Kidney (tissue), 14 donors: ENCODE data around the gene ARHGAP22. TPM values are rescaled to one million over a fixed set of nuclear protein-coding genes. Genes with fewer than 3 reads are reported as not detected.

ENCODE experiments used
- DNase-seq, 5 donors: peaks; one replicate each; pipeline ENCODE4 v3.0.0-alpha.2; 2013 to 2020
- FAIRE-seq: peaks from 2 replicates; lab custom pipeline; 2012; peaks lifted over from hg19 to GRCh38; lab: Jason Lieb, UNC
- H3K27ac ChIP-seq, 2 donors: one replicate each; pipeline ENCODE4 v1.7.0; 2013; ENCODE audit warnings: low read depth in 2 of 2, low read length in 2 of 2, inconsistent platforms in 1 of 2
- H3K27me3 ChIP-seq: one replicate; pipeline ENCODE4 v1.7.1; 2013; ENCODE audit warnings: low read length, inconsistent platforms; ENCODE audit not compliant: control insufficient read depth, insufficient read depth
- H3K36me3 ChIP-seq, 3 donors: one replicate each; pipeline versions ENCODE4 v1.7.0 to v1.7.1; 2013; ENCODE audit warnings: low read length in 3 of 3, control low read depth in 1 of 3, inconsistent platforms in 1 of 3; ENCODE audit not compliant: insufficient read depth in 3 of 3, control insufficient read depth in 2 of 3
- H3K4me1 ChIP-seq, 3 donors: one replicate each; pipeline versions ENCODE4 v1.7.0 to v1.7.1; 2013; ENCODE audit warnings: low read length in 3 of 3, inconsistent platforms in 1 of 3, low read depth in 1 of 3; ENCODE audit not compliant: control insufficient read depth in 2 of 3, insufficient read depth in 2 of 3
- H3K4me3 ChIP-seq, 3 donors: one replicate each; pipeline versions ENCODE4 v1.7.0 to v1.8.1; 2013; ENCODE audit warnings: low read length in 3 of 3, control low read depth in 1 of 3, inconsistent platforms in 1 of 3
- H3K9ac ChIP-seq, 3 donors: one replicate each; pipeline versions ENCODE4 v1.7.0 to v1.7.1; 2013; ENCODE audit warnings: low read length in 3 of 3, control low read depth in 1 of 3, inconsistent platforms in 1 of 3
- H3K9me3 ChIP-seq, 3 donors: one replicate each; pipeline versions ENCODE4 v1.7.0 to v1.7.1; 2013; ENCODE audit warnings: low read length in 3 of 3, control low read depth in 1 of 3, inconsistent platforms in 1 of 3; ENCODE audit not compliant: control insufficient read depth in 2 of 3, insufficient read depth in 1 of 3
- intact Hi-C: fragments of 100-400 bp; cut with DNase I; formaldehyde crosslinking; loops from one replicate; pipeline ENCODE4 v1.11.1; 2022
- polyA plus RNA-seq: library from polyadenylated mRNA; stranded (reverse); fragments of 350-450 nt; fragmentation: Illumina TruSeq; extraction: RNeasy Lipid Tissue Mini Kit (QIAGEN cat#74804); gene quantifications from one replicate; pipeline ENCODE4 v1.2.3, GENCODE V29; 2014; ENCODE audit warnings: low read depth, low replicate concordance; ENCODE audit not compliant: insufficient read depth
- total RNA-seq: library from RNA; stranded (reverse); fragmentation: NEBNext Ultra II Directional; extraction: Animal tissue kit (Norgen Biotek cat#: 25700); gene quantifications from one replicate; pipeline ENCODE4 v1.2.1, GENCODE V29; 2021
- TF ChIP-seq, protein P1 (sequence below): IDR thresholded peaks from 3 replicates; pipeline ENCODE4 v1.5.1; 2012; ENCODE audit warnings: mild to moderate bottlenecking, moderate library complexity, borderline replicate concordance; ENCODE audit not compliant: insufficient read depth; ENCODE audit errors: extremely low read depth
- donor health status: control.
- donor health status: control.
- donor health status: control.
- donor health status: control.
- donor health status: control.
- donor health status: DM: yes; HTN: yes; CAD: no.
- donor health status: Normal renal cell carcinoma (clear cell type).

The ARHGAP22 gene
- total and polyA plus RNA-seq, 2 donors from 2014 or later: 0.62 to 6.6 TPM

DNA sequence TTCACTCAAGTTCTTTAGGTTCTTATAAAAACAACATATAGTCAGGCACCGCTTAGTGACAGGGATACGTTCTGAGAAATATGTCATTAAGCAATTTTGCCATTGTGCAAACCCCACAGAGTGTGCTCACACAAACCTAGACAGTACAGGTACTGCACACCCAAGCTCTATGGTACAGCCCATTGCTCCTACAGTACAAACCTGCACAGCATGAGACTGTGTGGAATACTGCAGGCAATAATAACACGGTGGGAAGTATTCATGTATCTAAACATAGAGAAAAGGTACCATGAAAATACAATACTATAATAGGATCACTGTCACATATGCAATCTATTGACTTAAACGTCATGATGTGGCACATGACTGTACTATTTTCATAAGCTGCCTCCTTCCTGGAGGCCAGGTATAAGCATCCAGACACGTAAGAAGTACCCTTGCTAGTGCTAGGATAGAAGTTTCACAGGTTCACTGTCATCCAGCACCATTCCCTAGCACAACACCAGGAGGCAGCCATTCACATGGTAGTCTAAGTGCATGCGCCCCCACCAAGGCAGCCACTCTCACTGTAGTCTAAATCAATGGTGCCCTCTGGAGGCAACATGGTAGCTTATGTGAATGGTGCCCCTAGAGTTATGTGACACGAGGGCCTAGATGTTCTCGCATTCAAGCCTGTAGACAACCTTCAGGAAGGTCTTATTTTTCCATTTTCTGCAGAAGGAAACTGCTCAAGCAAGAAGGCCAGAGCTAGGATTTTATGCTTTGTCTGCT, 98.5 kb downstream of the ARHGAP22 start:
- no peak overlapping the region for H3K27ac ChIP-seq
- H3K9ac ChIP-seq: no peak overlapping the region
- intact Hi-C loops: no loop called here
- no peaks in the 10 kb centered on the region for H3K4me1 ChIP-seq
- H3K4me3 ChIP-seq: no peak overlapping the region
- TF ChIP-seq, protein P1, sequence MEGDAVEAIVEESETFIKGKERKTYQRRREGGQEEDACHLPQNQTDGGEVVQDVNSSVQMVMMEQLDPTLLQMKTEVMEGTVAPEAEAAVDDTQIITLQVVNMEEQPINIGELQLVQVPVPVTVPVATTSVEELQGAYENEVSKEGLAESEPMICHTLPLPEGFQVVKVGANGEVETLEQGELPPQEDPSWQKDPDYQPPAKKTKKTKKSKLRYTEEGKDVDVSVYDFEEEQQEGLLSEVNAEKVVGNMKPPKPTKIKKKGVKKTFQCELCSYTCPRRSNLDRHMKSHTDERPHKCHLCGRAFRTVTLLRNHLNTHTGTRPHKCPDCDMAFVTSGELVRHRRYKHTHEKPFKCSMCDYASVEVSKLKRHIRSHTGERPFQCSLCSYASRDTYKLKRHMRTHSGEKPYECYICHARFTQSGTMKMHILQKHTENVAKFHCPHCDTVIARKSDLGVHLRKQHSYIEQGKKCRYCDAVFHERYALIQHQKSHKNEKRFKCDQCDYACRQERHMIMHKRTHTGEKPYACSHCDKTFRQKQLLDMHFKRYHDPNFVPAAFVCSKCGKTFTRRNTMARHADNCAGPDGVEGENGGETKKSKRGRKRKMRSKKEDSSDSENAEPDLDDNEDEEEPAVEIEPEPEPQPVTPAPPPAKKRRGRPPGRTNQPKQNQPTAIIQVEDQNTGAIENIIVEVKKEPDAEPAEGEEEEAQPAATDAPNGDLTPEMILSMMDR: peak; percentile 29
- no peaks in the 10 kb centered on the region for H3K9me3 ChIP-seq
- no peaks in the 10 kb centered on the region for H3K36me3 ChIP-seq
- FAIRE-seq: no peak
- no peak for DNase-seq
- H3K27me3 ChIP-seq: no peaks in the 10 kb centered on the region

DNA sequence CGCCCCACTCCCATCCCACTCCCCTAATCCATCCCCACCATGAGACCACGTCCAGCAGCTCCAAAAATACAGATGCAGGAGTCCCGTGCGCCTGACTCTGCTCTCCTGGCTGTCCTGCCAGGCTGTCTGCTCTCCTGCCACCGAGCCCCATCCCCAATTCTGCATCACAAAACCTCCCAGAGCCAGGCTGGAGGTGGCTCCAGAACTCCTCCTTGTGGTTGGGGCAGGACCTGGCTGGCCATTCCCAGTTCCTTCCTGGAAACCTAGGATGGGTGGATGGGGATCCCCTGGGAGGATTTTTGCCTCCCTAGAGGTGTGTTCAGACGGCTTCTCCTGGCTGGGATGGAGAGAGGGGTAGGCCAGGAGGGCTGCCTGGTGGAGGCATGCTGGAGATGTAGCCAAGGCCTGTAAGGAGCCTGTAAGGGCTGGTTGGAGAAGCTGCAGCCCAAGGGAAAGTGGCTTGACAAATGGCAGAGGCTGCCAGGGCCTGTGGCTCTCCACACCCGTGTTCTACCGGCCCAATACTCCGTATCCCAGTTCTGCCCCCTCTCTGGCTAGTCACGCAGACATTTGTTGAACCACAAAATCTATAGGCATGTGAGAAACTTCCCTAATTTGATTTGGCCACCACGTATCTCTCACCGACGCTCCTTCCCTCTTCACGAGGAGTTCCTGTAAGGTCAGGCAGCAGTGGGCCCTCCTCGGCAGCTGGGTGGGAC, 99.3 kb downstream of the ARHGAP22 start:
- Histone ChIP-seq H3K36me3 (no peaks in the 10 kb centered on the region), H3K27me3 (no peaks in the 10 kb centered on the region), H3K4me3 (no peak overlapping the region), H3K4me1 (no peaks in the 10 kb centered on the region), H3K27ac (no peak overlapping the region), H3K9ac (no peak overlapping the region), H3K9me3 (no peaks in the 10 kb centered on the region)
- FAIRE-seq (no peak), DNase-seq (peak in 2 of 5 donors; percentile 4 to 48)
- TF ChIP-seq, protein P1: no peak
- intact Hi-C loops: no loop called here

DNA sequence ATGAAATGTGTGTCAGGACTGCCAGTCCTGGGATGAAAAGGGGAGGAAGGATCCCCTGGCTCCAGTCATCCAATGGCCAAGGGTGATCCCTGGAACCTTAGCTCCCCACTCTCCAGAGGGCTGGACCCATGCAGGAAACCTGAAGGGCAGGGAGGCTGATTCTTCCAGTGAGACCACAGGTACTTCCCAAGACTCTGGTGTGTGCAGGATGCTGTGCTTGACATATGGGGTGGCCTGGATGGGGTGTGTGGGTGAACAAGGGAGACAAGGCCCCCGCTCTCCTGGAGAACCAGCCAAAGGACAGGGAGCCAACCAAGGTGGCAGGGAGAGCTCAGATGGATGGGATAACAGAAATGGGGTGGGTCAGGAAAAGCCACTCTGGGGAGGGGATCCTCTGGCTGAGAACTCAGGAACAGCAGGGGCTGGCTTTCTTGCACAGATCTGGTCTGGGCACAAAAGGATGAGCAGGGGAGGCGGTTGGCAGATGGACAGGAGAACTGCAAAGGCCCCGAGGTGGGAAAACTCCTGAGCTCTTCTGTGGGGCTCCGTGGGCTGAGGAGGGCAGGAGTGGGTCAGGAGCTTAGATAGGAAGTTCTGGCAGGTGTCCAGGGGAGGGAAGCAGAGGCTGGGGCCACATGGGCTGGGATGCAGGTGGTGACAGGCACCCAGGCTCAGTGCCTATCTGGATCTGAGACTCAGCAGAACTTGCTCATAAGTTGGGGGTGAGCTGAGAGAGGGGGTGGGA, 100.6 kb downstream of the ARHGAP22 start:
- FAIRE-seq (no peak), DNase-seq (peak in 2 of 5 donors; percentile 3 to 28)
- Histone ChIP-seq H3K9ac (no peak overlapping the region), H3K36me3 (no peaks in the 10 kb centered on the region), H3K27ac (no peak overlapping the region), H3K4me1 (no peaks in the 10 kb centered on the region), H3K27me3 (no peaks in the 10 kb centered on the region), H3K4me3 (no peak overlapping the region), H3K9me3 (no peaks in the 10 kb centered on the region)
- TF ChIP-seq, protein P1: no peak
- intact Hi-C loops: no loop called here
